Calu3 (cell line): ENCODE measurements around the gene TMC8. TPM values are rescaled to one million over a fixed set of nuclear protein-coding genes. Genes with fewer than 3 reads are reported as not detected.

ENCODE experiments used
- BruUV-seq: library from RNA; stranded (reverse); fragments of 400-500 nt; replicated peaks from 2 replicates; lab custom pipeline; 2021; lab: Mats Ljungman, UMichigan
- CTCF ChIA-PET: fragments of 300-600 bp; sonication (Branson Sonifier 250); formaldehyde crosslinking; loops from one replicate; lab custom pipeline; 2022; ENCODE audit warnings: antibody characterized with exemption; lab: Charles Lee
- DNase-seq: peaks from one replicate; pipeline ENCODE4 v3.0.0; 2022
- H3K27ac Mint-ChIP-seq: one replicate; pipeline ENCODE4 v1.8.0; 2022; ENCODE audit warnings: mixed read lengths; ENCODE audit not compliant: unreplicated experiment
- H3K27me3 Mint-ChIP-seq: one replicate; pipeline ENCODE4 v1.8.0; 2022; ENCODE audit warnings: mixed read lengths; ENCODE audit not compliant: unreplicated experiment
- H3K36me3 Mint-ChIP-seq: one replicate; pipeline ENCODE4 v1.8.0; 2022; ENCODE audit warnings: mild to moderate bottlenecking, moderate library complexity, mixed read lengths; ENCODE audit not compliant: insufficient read depth, unreplicated experiment
- H3K4me1 Mint-ChIP-seq: one replicate; pipeline ENCODE4 v1.8.0; 2022; ENCODE audit warnings: mild to moderate bottlenecking, low read depth, mixed read lengths; ENCODE audit not compliant: unreplicated experiment
- H3K4me3 Mint-ChIP-seq: one replicate; pipeline ENCODE4 v1.8.0; 2022; ENCODE audit warnings: mild to moderate bottlenecking, low read depth, moderate library complexity, mixed read lengths; ENCODE audit not compliant: unreplicated experiment
- H3K9me3 Mint-ChIP-seq: one replicate; pipeline ENCODE4 v1.8.0; 2022; ENCODE audit warnings: low read depth, mixed read lengths; ENCODE audit not compliant: unreplicated experiment
- CTCF ChIP-seq: fragments of 200-600 bp; IDR thresholded peaks from one replicate; pipeline ENCODE4 v1.8.0; 2022; ENCODE audit warnings: antibody characterized with exemption; ENCODE audit not compliant: unreplicated experiment
- intact Hi-C: fragments of 100-400 bp; cut with micrococcal nuclease; formaldehyde crosslinking; loops from one replicate; pipeline ENCODE4 v1.10.0; 2022; ENCODE audit not compliant: unreplicated experiment
- total RNA-seq: library from RNA; stranded (reverse); gene quantifications from 2 replicates; pipeline ENCODE4 v1.2.3, GENCODE V29; 2022

Gene TMC8
- total RNA-seq, 1 experiment from 2014 or later: 1.1 TPM

GRCh38 chr17:78103311-78103710 is 27.3 kb upstream of the TMC8 start:
- no peak overlapping the region for H3K27ac Mint-ChIP-seq
- no TSS peak for BruUV-seq
- CTCF ChIA-PET: no interaction called here
- peaks cover 13% of the 10 kb centered on the region for H3K36me3 Mint-ChIP-seq
- no peaks in the 10 kb centered on the region for H3K4me1 Mint-ChIP-seq
- intact Hi-C loops: no loop called here
- H3K4me3 Mint-ChIP-seq: no peak overlapping the region
- no peaks in the 10 kb centered on the region for H3K27me3 Mint-ChIP-seq
- no peaks in the 10 kb centered on the region for H3K9me3 Mint-ChIP-seq
- DNase-seq: no peak
- TF ChIP-seq CTCF: no peak

DNA sequence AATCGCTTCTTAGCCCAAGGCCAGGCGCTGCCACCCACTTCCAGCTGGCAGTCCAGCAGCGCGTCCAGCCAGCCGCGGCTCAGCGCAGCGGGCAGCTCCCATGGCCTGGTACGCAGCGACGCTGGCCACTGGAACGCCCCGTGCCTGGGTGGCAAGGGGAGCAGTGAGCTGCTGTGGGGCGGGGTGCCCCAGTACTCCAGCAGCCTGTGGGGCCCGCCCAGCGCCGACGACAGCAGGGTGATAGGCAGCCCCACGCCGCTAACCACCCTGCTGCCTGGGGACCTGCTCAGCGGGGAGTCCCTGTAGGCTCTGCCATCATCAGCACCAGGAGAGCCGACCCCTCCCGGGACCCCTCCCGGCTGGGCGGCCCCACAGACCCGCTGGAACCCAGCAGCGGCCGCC is 26.0 kb upstream of the TMC8 start:
- no peak for TF ChIP-seq CTCF
- Mint-ChIP-seq H3K36me3 (peaks cover 20% of the 10 kb centered on the region), H3K9me3 (no peaks in the 10 kb centered on the region), H3K4me1 (no peaks in the 10 kb centered on the region), H3K4me3 (no peak overlapping the region), H3K27me3 (no peaks in the 10 kb centered on the region), H3K27ac (no peak overlapping the region)
- BruUV-seq: no TSS peak
- intact Hi-C loops: no loop called here
- DNase-seq: no peak
- CTCF ChIA-PET: interaction anchor here (0.6 kb wide), 1 partner anchor 10 kb away, joined by 3 read pairs; no protein-coding TSS in a partner anchor

DNA sequence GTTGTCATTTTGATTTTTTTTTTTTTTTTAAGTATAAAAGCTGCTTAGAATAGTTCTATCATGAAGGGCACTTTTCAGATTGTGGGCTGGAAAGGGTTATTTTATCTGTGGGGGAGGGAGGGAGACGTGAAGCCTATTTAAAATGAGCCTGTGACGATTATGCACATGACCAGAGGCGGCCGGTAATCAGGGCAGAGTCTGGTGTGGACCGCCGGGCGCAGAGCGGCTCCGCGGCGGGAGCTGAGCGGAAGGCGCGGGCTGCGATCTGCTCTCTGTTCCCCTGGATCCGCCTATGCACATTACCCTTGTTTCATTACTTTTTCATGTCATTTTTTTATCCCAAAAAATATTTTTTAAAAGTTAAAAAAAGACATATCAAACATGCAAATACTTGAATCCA is 25.5 kb upstream of the TMC8 start:
- DNase-seq: no peak
- Mint-ChIP-seq H3K27me3 (no peaks in the 10 kb centered on the region), H3K4me1 (no peaks in the 10 kb centered on the region), H3K27ac (no peak overlapping the region), H3K36me3 (peaks cover 21% of the 10 kb centered on the region), H3K9me3 (no peaks in the 10 kb centered on the region), H3K4me3 (no peak overlapping the region)
- CTCF ChIA-PET: interaction anchor here (0.6 kb wide), 1 partner anchor 11 kb away, joined by 3 read pairs; no protein-coding TSS in a partner anchor
- no TSS peak for BruUV-seq
- intact Hi-C loops: no loop called here
- TF ChIP-seq CTCF: no peak

GRCh38 chr17:78105551-78105950 is 25.0 kb upstream of the TMC8 start:
- no peak for TF ChIP-seq CTCF
- CTCF ChIA-PET: no interaction called here

More at GRCh38 chr17:78105551-78105950, 25.0 kb upstream of the TMC8 start:
- intact Hi-C loops: no loop called here
- Mint-ChIP-seq H3K4me3 (no peak overlapping the region), H3K4me1 (no peaks in the 10 kb centered on the region), H3K27ac (no peak overlapping the region), H3K36me3 (peaks cover 25% of the 10 kb centered on the region), H3K9me3 (no peaks in the 10 kb centered on the region), H3K27me3 (no peaks in the 10 kb centered on the region)
- BruUV-seq: no TSS peak
- no peak for DNase-seq
